HG02759 (cell line): ENCODE measurements around the gene PROM2.

Experiments
- ATAC-seq: cut with Tn5 transposase; IDR thresholded peaks from one replicate; pipeline ENCODE4 v1.9.1; 2021; ENCODE audit warnings: mild to moderate bottlenecking, moderate library complexity; ENCODE audit not compliant: unreplicated experiment

Gene PROM2

DNA sequence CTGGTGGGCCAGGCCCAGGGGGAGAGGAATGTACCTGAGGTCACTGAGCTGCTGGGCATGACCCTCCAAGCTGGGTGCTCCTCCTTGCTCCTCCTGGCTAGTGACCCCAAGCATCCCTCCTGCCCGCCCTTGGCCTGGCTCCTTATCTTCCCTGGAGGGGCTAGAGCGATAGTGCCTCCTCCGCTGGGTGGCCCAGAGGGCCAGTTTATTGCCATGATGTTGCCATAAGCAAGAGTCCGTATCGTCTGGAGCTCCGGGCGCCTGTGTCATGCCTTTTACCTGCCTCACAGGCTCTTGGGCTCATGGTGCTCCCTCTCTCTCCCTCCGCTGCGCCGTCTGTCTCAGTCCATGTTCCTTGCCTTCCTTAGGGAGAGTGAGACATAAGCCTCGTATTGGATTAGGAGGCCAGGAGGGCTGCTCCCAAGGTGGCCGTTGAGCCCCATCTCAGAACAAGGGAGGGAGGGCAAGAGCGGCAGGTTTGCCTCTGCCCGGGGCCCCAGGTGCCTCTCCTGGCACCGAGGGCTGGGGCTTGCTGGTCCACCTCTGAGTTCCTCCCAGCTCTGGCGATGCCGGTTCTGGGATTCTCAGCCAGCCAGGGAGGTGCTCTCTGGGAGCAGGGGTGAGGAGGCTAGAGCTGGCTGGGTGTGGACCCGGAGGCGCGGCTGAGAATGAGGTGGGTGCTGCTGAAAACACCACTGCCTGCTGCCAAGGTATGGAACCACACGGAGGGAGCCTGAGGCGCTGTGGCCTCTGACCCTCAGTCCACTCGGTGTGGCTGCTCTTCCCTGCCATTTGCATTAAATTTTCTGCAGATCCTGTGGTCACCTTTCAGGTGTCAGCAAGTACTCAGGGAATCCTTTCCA, 45.5 kb downstream of the PROM2 start:
- ATAC-seq: no peak

- no peak for ATAC-seq
Measured at GRCh38 chr2:95320344-95320712, 46.1 kb downstream of the PROM2 start.

DNA sequence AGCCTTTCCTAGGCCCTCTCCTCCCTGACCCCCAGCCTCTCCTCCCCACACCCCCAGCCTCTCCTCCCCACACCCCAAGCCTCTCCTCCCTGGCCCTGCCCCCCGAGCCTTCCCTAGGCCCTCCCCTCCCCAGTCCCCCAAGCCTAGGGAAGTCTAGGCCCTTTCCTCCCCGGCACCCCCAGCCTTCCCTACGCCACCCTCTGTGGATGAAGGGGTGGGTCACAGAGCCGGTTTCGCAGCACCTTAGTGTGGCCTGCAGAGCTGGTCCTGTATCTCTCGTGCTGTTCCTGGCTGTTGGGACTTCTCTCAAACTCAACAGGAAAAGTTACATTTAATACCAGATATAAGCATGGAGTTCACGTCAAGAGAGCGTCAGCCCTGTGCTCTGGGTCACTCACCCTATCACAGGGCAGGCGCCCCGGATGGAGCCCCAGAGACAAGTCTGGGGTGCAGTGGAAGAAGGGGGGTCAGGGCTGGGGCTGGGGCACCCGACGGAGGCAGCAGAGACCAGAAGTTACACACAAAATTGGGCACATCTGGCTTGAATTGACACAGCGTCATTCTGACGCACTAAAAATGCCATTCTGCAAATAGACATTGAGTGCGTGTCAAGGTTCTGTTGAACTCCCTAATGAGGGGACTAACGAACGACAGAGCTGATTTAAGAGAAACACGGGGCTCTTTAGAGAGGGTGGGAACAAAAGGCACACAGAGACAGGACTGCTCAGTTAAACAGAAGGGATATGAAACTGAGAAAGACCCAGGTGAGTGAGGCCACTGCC, 46.9 kb downstream of the PROM2 start:
- ATAC-seq: no peak

GRCh38 chr2:95323347-95324155, 49.3 kb downstream of the PROM2 start:
- no peak for ATAC-seq

GRCh38 chr2:95325026-95325425, 50.8 kb downstream of the PROM2 start:
- no peak for ATAC-seq

DNA sequence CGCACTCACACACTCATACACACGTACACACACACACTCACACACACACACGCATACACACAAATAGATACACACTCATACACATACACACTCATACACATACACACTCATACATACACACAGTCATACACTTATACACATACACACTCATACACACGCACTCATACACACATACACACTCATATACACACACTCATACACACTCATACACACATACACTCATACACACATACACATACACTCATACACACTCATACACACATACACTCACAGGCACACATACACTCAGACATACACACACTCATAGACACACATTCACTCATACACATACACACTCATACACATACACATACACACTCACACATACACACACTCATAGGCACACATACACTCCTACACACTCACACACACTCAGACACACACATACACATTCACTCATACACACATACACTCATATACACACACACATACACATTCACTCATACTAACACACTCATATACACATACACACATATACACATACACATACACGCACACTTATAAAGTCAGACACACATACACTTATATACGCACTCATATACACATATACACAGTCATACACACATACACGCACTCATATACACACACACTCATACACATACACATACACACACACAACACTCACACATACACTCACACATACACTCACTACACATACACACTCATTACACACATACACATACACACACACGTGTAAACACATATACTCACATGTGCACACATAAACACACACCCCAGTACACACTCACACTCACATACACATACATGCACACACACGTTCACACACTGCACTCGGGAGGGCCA, 51.6 kb downstream of the PROM2 start:
- ATAC-seq: no peak

- no peak for ATAC-seq
Measured at GRCh38 chr2:95326433-95327140, 52.3 kb downstream of the PROM2 start.

DNA sequence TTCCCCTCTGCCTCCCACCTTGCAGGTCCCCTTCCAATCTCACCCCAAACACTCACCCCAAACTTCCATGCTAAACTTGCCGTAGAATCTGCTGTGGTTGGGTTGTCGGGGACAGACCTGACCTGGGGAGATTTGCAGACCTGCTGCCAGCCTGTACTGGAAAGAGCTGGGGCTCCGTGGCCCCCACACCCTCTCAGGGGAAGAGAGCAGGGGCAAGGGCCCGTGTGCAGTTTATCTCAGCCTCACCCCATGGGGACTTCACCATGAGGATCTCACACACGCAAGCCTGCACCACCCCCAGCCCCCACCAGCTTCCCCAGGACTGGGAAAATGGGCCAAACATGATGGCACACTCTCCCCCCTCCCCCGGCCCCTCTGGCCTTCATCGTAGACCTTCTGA, 53.6 kb downstream of the PROM2 start:
- ATAC-seq: no peak

DNA sequence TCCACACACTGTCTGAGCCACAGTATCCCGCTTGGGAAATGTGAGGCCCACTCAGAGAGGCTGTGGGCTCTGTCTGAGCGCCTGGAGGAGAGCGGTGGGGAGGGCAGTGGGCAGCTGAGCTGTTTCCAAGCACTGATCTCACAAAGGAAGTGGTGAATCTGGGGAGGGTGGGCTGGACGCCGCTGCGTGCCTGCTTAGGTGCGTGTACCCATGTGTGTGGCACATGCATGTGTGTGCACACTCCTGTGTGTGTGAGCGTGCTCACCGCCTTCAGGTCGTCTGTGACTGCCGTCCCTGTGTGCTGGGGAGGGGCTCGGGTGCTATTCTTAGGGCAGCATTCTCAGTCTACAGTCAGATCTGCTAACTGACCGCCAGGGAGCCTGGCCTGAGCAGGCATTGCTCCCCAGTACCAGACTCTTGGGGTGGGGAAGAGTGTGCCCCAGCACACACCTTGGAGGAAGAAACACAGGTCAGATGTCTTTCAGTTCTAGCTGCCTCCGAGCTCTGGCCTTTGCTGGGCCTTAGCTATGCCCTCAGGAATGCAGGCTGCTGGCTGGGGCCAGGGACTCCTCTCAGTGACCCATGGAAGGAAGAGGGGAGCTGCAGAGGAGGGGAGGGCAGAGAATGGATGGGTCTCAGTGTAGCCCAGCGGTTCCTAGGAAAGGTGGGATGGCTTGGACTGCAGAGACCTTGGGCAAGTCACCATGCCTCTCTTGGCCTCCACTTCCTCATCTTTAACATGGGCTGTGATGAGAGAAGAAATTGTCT, 54.3 kb downstream of the PROM2 start:
- ATAC-seq: no peak

DNA sequence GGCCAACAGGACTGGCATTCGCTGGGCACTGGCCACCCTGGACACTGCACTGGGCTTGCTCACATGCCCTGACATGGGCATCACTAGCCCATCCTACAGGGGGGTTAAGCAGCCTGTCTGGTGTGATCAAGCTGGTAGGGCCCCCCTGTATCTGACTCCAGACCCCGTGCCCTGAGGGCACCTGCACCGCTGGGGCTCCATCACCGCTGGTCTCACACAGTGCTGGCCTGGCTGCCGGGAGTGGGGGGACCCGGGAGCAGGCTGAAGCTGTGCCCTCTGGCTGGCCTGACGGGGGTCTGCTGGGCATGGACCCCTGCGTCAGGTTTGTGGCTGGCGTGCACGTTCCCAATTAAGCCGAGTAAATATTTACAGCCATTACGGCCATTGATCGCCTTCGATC, 55.2 kb downstream of the PROM2 start:
- ATAC-seq: no peak

DNA sequence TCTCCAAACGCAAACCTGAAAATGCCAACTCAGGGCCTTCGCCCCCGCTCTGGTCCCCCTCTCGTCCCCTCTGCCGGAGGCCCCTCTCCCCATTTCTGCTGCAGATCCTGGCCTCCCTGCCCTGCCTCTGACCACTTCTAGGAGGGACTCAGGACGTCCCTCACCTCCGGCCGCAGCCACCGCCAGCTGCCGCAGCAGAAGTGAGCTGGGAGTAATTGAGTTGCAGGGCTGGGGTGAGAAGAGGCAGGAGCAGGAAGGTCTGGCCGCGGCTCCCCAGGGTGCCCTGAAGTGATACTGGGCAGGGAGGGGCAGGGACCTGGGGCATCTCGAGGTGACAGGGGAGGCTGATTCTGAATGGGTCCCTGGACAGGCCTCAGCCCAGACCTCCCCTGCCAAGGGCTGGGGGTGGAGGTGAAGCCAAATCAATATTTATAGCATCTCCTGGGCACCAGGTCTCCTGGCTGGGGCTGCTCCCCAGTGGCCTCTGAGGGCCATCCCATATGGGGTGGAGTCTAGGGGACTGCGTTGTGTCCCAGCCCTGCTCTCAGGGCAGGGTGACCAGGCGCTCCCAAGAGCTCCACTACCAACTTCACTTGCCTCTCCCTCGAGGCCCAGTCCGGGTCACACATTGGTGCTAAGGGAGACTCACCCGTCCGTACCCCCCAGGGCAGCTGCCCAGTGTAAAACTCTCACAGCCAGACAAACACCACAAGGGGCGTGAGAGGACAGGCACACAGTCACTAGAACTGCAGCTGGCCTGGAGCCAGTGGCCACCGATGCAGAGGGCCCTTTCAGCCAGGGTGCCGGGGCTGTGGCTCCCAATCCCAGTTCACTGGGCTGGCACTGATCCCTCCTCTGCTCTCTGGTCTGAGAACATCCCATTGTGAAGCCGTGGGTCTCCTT, 55.9 kb downstream of the PROM2 start:
- ATAC-seq: no peak

- ATAC-seq: no peak
Measured at GRCh38 chr2:95330794-95331338, 56.6 kb downstream of the PROM2 start.

DNA sequence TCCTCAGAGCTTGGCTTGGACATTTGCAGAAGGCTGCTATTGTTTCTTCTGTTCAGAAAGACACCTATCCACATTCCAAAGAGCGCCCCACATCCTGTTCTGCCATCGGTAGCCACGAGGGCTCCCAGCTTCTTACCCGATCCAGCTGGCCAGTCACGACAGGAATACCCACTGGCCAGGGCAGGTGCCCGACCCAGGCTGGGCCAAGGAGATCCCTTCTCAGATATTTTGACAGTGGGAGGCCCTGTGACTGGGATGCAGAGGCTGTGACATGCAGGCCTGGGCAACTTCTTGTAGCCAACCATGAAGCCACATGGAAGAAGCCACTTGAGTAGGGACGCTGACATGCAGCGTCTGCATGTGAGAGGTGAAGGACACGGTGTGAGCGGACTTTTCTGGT, 57.4 kb downstream of the PROM2 start:
- ATAC-seq: no peak

GRCh38 chr2:95332036-95332435, 57.8 kb downstream of the PROM2 start:
- ATAC-seq: no peak

DNA sequence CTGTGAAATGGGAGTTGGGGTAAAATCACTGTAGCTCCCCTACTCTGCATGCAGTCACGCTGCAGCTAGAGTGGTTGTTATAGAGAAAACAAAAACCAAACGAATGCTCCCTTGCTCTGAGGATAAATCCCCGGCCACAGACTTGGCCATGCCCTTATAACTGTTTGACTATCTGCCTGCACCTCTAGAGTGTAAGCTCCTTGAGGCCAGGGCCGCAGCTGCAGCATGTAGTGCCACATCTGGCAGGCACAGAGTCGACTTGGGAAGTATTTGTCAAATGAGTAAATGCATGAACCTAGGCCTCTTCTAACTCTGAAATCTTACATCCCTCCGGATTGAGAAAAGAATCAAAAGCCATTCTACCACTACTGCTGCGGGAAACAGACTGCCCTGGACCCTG, 58.8 kb downstream of the PROM2 start:
- no peak for ATAC-seq

DNA sequence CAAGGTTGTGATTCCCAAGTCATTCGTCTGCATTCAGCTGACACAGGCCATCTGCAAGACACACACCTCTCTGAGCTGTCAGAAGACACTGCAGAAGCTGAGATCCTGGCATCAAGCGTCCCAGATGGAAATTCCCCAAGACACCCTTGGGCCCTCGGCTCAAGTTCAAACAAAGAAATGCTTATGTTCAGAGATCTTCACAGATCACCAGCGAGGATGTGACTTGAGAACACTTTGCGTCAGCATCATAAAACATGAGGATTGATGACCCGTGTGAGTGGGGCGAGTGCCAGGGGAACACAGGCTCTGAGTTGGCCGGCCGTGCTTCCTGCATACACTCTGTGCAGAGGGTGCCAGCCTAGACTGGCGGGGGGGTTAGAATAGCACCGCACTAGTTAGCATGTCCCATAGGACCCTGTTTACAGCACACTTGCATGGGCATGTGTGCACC, 59.7 kb downstream of the PROM2 start:
- no peak for ATAC-seq

- ATAC-seq: no peak
Measured at GRCh38 chr2:95334916-95335641, 60.8 kb downstream of the PROM2 start.
